Suppressor macrophage treated with lipopolysaccharide for 1 hour (primary cell): ENCODE data around the gene HHATL.

ENCODE experiments used
- DNase-seq, 3 donors: peaks; one replicate each; pipeline ENCODE4 v3.0.0-alpha.2; 2020 to 2022

Gene HHATL

DNA sequence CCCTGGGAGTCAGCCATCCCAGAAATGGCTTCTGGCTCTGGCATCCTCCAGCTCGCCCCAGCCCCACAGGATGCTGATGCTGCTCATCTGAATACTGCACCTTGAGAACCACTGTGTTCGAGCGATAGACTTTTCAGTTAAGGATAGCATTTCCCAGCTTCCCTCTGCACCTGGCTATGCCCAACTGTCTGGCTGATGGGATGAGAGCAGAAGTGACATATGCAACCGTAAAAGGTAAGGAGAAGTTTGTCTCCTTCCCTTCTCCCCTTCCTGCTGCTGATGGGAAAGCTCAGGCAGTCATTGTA, 9.7 kb upstream of the HHATL start:
- no peak for DNase-seq

DNA sequence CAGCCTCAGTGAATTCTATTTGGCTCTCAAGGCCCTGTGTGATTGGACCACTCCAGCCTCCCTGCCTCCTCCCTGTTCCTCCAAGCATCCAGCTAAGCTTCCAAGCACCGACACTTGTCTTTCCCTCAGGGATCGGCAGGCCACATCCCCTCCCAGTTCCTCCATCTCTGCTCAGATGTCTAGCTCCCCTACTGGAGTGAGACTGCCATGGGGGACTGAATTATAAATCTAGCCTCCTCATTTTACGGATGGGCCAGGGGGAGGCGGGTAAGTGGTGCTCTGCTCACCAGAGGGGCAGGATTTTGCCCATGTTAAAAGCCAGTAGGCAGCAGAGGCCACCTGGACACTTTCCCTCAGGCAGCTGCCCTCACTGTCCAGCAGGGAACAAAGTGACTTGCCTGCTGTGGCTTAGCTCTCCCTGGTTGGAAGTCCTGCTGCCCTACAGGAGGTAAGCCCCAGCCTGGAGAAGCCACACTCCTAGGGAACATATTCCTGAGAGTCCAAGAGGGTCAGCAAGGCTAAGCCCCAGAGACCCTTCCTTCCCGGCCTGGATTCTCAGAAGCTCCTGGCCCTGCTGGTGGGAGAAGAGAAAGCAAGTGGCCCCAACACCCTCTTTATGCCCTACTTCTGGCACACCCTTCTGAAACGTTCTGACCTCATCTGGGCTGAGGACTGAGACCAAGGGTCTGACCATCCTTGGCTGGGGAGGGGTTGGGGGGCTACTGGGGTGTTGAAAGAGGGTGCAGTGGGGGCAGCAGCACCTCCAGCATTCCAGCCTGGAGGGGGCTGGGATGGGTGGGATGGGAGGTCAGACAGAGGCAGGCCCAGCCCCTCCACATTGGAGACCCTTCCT, 9.1 kb upstream of the HHATL start:
- DNase-seq = no peak

DNA sequence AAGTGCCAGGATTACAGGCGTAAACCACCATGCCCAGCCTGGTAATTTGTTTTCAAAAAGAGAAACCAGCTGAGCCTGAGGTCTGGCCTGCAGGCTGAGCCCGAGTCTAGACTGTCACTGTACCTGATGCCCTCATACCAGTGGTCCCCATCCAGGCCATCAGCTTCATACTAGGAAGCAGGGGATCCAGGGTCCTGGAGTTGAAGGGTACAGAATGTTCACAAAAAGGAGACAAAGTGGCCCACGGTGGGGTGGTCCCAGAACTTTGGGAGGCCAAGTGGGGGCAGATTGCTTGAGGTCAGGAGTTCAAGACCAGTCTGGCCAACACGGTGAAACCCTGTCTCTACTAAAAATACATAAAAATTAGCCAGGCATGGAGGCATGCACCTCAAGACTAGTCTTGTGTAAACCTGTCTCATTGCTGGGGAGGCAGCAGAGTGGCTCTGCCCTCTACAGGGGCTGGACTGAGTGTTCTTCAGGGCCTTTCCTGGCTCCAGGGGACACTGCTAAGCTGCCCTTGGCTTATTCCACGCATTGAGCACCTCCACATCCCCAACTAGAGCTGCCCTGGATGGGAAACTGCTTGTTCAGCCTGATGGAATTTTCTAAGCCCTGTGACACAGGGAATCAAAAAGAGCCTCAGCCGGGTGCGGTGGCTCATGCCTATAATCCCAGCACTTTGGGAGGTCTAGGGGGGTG, 7.9 kb upstream of the HHATL start:
- no peak for DNase-seq

DNA sequence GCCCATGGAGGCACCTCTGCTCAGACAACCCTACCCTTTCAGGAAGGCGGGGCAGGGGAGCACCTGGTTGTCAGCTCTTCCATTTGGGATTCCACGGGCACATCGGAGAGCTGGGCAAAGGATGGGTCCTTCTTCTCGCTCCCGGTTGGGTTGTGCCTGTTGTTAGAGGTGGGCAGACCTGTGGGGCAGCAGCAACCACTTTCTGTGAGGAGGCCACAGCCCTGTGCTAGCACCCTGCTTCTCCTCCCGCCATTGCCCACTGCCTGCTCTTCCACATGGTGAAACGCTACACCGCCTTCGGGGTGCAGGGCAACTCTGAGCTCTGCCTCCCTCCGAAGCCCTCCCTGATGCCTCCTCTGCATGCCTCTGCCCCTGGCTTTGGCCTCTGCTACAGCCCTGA, 7.0 kb upstream of the HHATL start:
- DNase-seq = no peak

DNA sequence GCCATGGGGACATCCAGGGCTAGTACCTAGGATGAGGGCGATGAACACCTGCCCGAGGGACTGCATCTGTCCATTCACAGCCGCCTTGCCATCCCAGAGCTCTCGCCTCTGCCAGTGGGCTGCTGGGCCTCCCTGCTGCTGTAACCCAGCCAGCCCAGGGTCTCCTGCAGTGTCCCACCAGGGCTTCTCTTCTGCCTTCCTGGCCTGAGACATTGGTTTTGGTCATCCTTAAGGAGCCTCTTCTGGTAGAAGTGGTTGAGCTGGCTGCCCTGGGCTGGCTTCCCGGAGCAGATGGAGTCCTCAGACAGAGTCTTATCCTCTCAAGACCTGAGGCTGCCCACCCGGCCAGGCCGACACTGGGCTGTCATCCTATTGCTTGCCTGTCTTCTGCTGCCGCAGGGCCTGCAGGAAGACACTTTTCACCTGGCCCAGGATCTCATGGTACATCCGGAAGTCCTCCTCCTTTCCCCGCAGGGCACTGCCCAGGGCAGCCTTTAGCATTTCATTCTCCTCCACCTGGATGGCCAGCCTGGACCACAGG, 6.1 kb upstream of the HHATL start:
- no peak for DNase-seq

DNA sequence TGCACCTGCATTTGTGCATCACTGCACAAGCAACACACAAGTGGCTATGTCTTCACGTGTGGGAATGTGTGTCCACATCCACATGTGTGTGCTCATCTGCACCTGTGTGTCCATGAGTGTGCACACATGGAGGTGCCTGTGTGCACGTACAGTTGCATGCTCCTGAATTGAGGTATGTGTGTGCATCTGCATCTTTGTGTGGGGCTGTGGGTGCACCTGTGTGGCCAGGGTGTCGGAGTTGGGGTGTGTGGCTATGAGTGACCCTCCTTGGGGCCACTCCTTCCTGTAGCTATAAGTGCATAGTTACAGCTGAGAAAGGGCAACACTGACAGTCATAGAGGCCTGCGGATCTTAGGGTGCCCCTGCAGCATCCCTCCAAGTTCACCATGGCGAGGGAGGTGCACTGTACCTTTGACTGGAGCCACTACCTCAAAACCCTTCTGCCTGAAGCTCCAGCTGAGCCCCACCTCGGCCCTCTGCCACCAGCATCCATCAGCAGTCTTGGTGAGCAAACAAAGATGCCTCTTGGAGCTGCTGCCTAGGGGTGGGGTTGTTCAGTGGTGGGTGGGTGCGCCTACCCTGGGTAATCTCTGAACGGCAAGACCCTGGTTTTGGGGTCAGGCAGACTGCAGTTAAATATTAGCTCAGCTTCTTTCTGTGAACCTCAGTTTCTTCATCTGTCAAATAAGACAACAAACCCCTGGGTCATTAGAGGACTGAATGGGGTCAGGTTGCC, 5.2 kb upstream of the HHATL start:
- DNase-seq = no peak

DNA sequence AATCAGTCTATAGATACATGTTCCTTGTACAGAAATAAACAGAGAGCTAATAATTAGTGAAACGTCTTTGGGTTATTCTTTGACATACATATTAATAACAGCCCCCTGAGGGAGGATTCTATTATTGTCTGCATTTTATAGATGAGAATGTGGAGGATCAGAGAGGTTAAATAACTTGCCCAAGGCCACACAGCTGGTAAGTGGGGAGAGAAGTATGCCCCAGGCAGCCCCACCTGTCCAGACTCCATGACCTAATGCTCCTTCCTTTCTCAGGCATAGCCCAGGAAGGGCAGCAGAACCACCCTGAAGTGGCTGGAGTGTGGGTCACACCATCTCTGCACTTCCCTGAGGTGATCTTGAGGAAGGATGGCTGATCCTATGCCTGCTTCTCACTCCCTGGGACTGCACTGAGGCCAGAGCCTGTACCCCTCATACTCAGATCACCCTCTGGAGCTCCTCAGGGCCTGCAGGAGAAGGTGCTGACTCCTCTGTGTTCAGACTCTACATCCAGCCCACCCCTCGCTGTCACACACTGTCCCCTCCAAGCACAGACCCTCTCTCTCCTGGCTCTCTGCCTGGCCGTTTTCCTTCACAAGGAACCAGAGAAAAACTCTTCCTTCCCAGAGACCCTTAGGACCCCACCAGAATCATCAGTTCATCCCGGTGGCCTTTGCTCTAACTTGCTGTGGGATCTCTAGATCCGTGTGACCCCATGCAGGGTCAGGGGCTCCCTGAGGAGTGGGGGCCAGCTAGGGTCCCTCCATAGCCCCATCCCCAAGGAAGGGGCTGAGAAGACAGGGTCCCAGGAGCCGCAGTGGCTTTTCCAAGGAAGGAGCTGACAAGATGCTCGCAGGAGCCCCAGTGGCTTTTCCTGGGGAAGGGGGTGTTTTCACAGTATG, 4.4 kb upstream of the HHATL start:
- DNase-seq = no peak

DNA sequence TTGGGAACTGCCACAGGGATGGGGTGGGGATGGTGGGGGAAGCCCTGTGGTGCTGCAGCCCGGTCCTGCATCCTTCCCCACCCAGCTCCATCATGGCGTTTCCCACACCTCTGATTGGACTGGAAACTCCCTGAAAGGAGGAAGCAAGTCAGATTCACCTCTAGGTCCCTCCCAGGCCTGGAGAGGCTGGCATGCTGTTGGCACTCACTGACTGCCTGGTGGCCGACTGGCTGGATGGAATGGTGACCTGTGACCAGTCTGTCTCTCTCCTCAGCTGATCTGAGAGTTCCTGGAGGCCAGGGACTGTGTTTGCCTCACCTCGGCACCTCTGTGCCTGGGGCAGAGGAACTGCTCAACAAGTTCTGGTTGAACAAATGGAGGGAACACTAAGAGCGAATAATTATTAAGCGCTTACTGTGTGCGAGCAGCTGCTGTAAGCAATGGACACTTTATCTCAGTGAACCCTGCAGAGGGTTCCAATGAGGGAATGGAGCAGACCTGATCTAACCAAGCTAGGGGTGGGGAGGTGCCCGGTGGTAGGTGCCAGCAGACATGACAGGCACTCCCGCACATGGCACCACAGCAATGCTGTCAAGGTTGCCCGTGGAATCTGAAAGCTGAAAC, 3.5 kb upstream of the HHATL start:
- no peak for DNase-seq

DNA sequence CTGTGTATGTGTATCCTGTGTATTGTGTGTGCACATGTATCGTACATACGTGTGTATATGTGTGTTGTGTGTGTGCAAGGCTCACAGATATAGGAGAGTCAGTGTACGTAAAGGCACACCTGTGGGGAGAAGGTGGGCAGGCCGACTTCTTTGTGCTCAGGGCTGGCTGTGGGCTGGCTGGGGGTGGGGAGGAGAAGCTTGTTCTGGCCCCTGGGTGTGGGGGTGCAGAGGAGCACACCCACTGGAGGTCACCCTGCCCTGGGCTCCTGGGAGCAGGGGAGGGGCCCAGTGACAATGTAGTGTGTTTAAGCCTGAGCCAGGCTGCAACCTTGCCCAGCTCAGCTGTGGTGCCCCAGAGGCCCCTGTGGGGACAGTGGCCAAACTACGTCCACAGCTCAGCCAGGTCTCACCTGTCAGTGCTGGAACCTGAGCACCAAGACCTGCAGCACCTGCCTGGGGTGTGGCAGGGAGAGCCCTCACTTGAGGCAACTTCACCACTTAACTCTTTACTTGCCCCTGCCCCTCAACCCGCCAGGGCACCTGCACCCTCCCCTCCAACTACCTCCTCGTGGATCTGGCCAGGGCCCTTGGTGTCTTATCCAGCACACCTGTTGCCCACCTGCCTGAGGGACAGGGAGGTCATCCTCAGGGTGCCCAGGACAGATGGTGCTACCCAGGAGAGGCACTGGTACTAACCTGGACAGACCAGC, 2.6 kb upstream of the HHATL start:
- no peak for DNase-seq

DNA sequence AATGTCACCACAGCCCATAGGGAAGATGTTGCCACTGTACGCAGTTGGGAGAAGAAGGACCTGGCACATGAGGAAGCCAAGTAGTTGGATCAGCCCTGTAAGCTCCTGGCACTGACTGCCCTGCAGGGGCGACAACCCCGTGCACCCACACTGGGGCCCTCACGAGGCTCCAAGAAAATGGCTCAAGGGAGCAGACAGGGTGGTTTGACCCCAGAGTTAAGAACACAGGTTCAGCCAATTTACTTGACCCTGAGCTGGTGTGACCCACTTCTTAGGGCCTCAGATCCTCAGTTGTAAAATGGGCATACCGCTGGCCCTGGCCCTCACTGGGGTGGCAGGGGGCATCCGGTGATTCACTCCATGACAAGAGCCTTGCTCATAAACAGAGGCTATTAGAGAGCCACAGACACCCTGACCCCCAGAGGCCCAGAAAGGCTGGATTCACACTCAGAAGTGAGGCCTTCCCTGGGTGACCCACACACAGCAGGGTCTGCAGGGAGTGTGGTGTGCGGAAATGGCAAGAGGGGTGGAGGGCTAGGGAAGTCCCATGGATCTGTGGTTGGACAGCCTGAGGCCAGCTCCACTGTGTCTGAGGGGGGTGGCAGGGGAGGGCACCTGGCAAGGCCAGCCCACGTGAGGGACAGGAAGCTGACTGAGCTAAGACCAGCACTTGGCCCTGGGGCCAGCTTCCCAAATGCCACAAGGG, 1.7 kb upstream of the HHATL start:
- no peak for DNase-seq

DNA sequence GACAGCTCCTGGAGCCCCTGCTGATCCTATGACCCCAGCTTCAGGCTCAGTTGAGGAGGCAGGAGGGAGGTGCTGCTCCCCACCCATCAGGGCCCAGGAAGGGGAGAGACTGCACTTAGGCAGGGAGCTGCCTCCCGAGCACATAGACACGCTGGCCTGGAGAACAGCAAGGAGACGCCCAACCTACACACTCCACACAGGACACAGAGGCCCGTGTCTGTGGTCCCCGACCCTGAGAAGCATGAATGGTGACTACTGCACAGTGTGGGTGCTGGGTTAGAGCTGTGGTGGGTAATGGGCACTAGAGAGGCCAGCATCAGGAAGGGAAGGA, 1.1 kb upstream of the HHATL start:
- DNase-seq = no peak

DNA sequence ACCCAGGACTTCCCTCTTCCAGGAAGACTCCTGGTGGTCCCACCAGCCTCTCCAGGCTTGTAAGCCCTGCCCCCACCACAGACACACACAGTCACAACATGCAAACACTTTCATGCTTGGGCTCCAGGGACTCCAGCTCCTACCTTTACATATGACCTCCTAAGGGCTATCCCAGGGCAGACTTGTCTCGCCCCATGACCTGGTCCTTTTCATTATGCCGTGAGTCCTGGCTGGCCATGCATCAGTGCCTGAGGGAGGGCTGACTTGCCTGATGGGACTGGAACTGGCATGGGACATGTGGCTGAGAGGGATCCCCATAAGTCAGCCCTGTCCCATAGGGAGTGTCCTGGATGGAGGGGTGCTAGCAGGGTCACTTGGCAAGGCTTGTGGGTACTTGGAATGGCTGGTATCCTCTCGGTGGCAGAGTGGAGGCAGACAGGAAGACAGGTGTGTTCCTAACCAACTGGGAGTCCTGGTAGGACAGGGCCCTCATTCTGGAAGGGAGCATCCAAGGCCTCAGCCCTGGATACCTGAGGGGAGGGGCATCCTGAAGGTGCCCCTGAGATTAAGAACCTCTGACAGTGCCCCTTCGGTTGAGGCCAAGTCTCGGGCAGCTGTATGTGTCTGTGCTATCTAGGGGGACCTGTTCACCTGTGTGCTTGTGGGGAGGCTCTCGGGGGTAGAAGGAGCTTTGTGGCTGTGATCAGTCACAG, 540 bp upstream of the HHATL start:
- DNase-seq = no peak

DNA sequence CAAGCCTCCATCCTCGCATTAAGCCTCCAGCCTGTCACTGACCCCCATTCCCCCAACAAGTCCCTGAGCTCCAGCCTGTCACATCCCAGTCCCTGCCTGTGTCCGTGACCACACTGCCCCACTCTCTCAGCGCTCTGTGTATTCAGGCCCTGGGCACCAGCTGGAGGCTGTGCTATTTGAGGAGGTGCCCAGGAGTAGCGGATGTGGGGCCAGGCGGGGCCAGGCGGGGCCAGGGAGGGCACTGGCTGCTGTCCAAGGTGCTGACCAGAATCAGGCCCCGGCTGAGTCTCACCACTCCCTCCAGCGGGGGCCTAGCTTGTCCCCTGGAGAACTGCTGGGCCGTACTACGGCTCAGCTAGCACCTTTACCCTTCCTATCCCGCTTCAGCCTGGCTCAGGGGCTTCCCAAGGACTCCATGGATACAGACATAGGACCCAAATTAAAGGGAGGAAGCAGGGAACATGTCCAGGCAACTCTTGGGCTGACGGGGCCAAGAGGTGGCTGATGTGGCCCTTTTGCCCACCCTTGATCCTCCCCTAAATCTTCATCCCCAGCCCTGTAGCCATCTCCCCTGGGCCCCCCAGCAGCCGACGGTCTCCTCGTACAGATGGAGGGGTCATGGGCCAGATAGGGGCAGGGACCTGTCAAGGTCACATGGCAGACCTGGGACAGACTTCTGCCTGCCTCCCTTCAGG, 1.1 kb downstream of the HHATL start:
- peak; percentile 62 to 85 (median 73) for DNase-seq

DNA sequence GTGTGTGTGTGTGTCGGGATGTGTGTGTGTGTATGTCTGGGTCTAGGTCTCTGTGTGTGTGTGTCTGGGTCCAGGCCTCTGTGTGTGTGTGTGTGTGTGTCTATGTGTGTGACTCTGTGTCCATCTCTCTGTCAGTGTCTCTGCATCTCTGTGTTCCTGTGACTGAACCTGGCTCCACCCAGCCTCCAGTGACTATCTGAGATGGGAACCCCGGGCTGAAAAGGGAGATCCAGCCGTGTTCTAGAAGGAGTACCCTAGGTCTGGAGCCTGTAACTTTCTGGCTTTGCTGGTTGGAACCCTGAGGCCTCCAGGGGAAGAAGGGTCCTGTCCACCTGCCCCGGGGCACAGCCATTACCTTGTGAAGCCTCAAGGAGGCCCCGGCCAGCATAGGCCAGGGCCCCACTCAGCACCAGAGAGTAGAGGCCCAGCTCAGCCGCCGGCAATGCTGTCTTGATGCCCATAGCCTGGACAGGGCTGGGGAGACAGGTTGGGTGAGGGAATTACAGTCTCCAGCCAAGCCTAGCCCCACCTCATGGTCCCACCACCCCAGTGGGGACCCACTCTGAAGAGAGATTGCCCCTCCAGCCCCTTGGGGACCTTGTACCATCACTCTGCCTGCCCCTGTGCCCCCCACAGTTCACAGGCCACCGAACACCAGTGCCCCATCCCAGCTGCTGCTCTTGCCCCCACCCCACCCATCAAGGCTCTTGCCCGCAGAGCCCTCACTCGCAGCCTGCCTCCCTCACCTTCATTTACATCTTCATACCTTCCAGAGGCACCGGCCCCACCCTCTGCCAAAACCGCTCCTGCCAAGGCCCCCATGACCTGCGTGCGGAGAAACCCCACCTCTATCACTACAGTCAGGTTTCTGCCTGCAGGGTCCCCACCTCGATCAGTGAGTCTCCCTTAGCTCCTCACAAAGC, 2.0 kb downstream of the HHATL start:
- no peak for DNase-seq

DNA sequence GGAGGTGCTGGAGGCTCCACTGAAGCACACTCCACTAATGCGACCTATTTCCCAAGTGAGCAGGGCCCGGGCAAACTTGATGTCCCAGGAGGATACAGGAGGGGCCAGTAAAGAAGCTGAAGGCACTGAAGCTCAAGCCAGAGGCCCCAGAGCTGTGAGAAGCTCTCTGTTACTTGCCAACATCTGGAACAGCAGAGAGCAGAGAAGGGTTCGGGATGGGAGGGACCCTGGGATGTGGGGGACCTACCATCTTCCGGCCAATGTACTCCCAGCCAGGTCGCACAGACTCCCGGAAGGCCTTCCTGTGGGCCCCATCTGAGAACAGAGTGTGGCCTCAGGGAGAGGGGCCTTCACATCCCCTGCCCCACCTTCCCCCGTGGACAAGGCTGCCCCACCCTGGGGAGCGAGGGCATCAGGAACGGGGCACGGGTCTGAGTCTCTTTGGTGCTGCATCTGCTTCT, 3.1 kb downstream of the HHATL start:
- no peak for DNase-seq

DNA sequence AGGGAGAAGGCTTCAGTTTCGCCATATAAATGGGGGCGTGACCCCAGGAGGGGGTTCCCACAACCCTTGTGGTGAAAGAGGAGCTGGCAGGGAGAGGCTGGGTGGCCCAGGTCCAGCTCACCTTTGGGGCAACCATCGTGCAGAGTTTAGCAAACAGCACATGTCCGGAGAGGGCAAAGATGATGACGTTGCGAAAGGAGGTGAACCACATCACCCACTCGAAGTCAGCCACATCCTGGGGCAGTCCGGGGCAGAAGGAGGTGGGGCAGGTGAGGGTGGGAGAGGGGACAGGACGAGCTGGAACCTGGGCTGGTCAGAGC, 3.7 kb downstream of the HHATL start:
- DNase-seq = no peak

DNA sequence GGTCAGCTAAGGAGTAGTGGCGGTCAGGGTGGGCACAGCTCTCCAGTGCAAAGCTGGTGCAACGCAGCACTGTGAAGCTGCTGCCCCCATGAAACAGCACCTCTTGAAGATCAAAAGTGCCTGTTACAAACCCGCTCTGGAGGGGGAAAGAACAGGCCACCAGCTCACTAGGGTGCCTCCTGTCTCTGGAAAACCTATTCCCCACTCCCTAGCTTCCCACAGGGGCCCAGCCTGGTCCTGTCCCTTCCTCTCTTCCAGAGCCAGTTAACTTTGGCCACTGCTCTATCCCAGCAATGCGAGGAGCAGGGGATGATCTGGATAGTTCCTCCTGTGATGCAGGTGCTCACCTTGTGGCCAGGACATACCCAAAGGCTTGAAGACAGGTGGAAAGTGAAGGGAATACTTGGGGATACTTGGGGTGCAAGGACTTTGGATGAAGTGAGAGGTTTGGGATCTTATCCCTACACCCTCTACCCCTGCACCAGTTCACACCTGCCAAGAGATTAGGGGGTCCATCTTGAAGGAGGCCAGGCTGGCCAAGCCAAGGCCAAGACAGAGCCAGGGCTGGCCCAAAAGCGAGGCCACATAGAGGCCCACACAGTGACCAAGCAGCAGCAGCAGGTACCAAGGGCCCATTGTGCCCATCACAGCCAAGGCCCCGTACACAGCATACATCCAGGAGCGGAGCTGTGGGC, 4.2 kb downstream of the HHATL start:
- no peak for DNase-seq
